K562 (cell line): Measurements from ENCODE around the gene RNF114. TPM values are rescaled to one million over a fixed set of nuclear protein-coding genes. Genes with fewer than 3 reads are reported as not detected.

Experiments used
- ATAC-seq: fragments of 200-7000 bp; cut with Tn5 transposase; 3 replicates; pipeline ENCODE4 v1.9.1; 2020; ENCODE audit warnings: moderate library complexity
- BruUV-seq: library from RNA; stranded (reverse); fragments of 400-500 nt; replicated peaks from 2 replicates; lab custom pipeline; 2021; lab: Mats Ljungman, UMichigan
- CTCF ChIA-PET: fragments of 300-600 bp; formaldehyde crosslinking; extraction: SDS; loops from one replicate; lab custom pipeline; 2021; ENCODE audit warnings: low intra/inter-chr PET ratio; lab: Yijun Ruan, JAX
- POLR2A ChIA-PET: fragments of 300-600, 350-650 bp; sonication (Branson Sonifier 250); formaldehyde crosslinking; extraction: SDS; loops from one replicate; lab custom pipeline; 2021; ENCODE audit warnings: antibody characterized with exemption, inconsistent platforms; lab: Yijun Ruan, JAX
- DNase-seq, 4 experiments: peaks; one replicate each; pipeline versions ENCODE4 v3.0.0 to v3.0.0-alpha.2; 2011 to 2018; ENCODE audit warnings: low spot score in 3 of 4, mixed read lengths in 3 of 4; ENCODE audit errors: extremely low read depth in 1 of 4
- FAIRE-seq: peaks from 2 replicates; lab custom pipeline; 2011; peaks lifted over from hg19 to GRCh38; lab: Jason Lieb, UNC
- H2AFZ ChIP-seq: 2 replicates; pipeline ENCODE4 v1.6.0; 2011; ENCODE audit warnings: low read depth, low read length, control low read depth, inconsistent platforms
- H3K27ac ChIP-seq: fragments of 200-600 bp; 3 replicates; pipeline ENCODE4 v1.8.0; 2011; ENCODE audit warnings: low read depth, mild to moderate bottlenecking, control low read depth, inconsistent platforms, low read length, moderate library complexity, mixed read lengths; ENCODE audit errors: extremely low read depth
- H3K27me3 ChIP-seq, 2 experiments: fragments of 300-600 bp in 1 of 2; 2 replicates in 1 of 2; 3 replicates in 1 of 2; pipeline versions ENCODE4 v1.6.0 to v1.8.0; 2011; ENCODE audit warnings: inconsistent platforms in 2 of 2, low read length in 2 of 2, mild to moderate bottlenecking in 1 of 2, mixed read lengths in 1 of 2, moderate library complexity in 1 of 2; ENCODE audit not compliant: control insufficient read depth in 2 of 2, insufficient read depth in 2 of 2
- H3K36me3 ChIP-seq: fragments of 300-600 bp; 3 replicates; pipeline ENCODE4 v1.8.0; 2011; ENCODE audit warnings: mild to moderate bottlenecking, low read length, inconsistent platforms; ENCODE audit not compliant: control insufficient read depth, insufficient read depth
- H3K4me1 ChIP-seq, 2 experiments: fragments of 200-600 bp in 1 of 2; replicated peaks in 1 of 2; 2 replicates in 1 of 2; 3 replicates in 1 of 2; pipeline versions ENCODE4 v1.5.1 to v1.8.0; 2011; ENCODE audit warnings: inconsistent platforms in 2 of 2, low read length in 2 of 2, mild to moderate bottlenecking in 1 of 2, mixed read lengths in 1 of 2, moderate library complexity in 1 of 2; ENCODE audit not compliant: control insufficient read depth in 2 of 2, insufficient read depth in 2 of 2
- H3K4me2 ChIP-seq: 2 replicates; pipeline ENCODE4 v1.6.1; 2011; ENCODE audit warnings: low read length, control low read depth, inconsistent platforms, mixed read lengths; ENCODE audit not compliant: insufficient read depth
- H3K4me3 ChIP-seq: fragments of 200-600 bp; sonication (generic), shearing (Covaris generic); 2 replicates; pipeline ENCODE4 v1.5.1; 2016; ENCODE audit warnings: control low read depth, inconsistent platforms
- H3K79me2 ChIP-seq: fragments of 200-600 bp; 3 replicates; pipeline ENCODE4 v1.8.0; 2011; ENCODE audit warnings: low read length, inconsistent platforms; ENCODE audit not compliant: control insufficient read depth, insufficient read depth
- H3K9ac ChIP-seq, 2 experiments: 2 replicates each; pipeline versions ENCODE4 v1.6.0 to v1.6.1; 2011; ENCODE audit warnings: low read depth in 2 of 2, low read length in 2 of 2, control low read depth in 1 of 2, inconsistent platforms in 1 of 2, mild to moderate bottlenecking in 1 of 2, mixed read lengths in 1 of 2; ENCODE audit not compliant: insufficient read depth in 1 of 2
- H3K9me1 ChIP-seq: one replicate; pipeline ENCODE4 v1.6.0; 2011; ENCODE audit warnings: inconsistent platforms, mild to moderate bottlenecking, low read length, moderate library complexity; ENCODE audit not compliant: control insufficient read depth, insufficient read depth
- H3K9me3 ChIP-seq: replicated peaks from 2 replicates; pipeline ENCODE4 v1.5.1; 2011; ENCODE audit warnings: low read depth, low read length, inconsistent platforms; ENCODE audit not compliant: control insufficient read depth, insufficient read depth
- H4K20me1 ChIP-seq: replicated peaks from 2 replicates; pipeline ENCODE4 v1.6.1; 2011; ENCODE audit warnings: low read length, inconsistent platforms, mixed read lengths; ENCODE audit not compliant: control insufficient read depth, insufficient read depth
- CHD2 ChIP-seq: IDR thresholded peaks from 2 replicates; pipeline ENCODE4 v1.6.1; 2011; ENCODE audit warnings: low read depth, low read length
- EGR1 ChIP-seq: fragments of 450-650 bp; conservative IDR thresholded peaks from 2 replicates; pipeline ENCODE4 v1.6.1; 2017; ENCODE audit warnings: mild to moderate bottlenecking
- POLR2AphosphoS5 ChIP-seq: IDR thresholded peaks from 2 replicates; pipeline ENCODE4 v1.6.1; 2011; ENCODE audit warnings: mild to moderate bottlenecking, low read depth, low read length, moderate library complexity; ENCODE audit not compliant: control insufficient read depth, insufficient read depth
- VEZF1 ChIP-seq: fragments of 200-800 bp; sonication (Bioruptor generic); IDR thresholded peaks from 2 replicates; pipeline ENCODE4 v1.6.1; 2017; ENCODE audit warnings: missing genetic modification characterization, missing compliant biosample characterization
- WGBS: fragments of 100-300 bp; shearing (Covaris generic); methylation state at CpG from one replicate; pipeline ENCODE4 v1.1.6; 2016; ENCODE audit warnings: low coverage, mixed read lengths; ENCODE audit not compliant: insufficient coverage; ENCODE audit errors: missing lambda C conversion rate; 5-methylcytosine and 5-hydroxymethylcytosine counted together
- in situ Hi-C: fragments of 300-500 bp; cut with MboI; formaldehyde crosslinking; loops from 4 replicates; pipeline ENCODE4 v1.15.0; 2018; ENCODE audit warnings: inconsistent platforms, mixed read lengths
- intact Hi-C: fragments of 100-400 bp; cut with micrococcal nuclease; formaldehyde crosslinking; loops from 2 replicates; pipeline ENCODE4 v1.14.2; 2022
- polyA plus RNA-seq, 8 experiments: library from polyadenylated mRNA; depleted of rRNA in 4 of 8; stranded (reverse) in 5 of 8; unstranded in 3 of 8; fragments of >200 nt; fragmentation: Nextera tagmentation in 2 of 8; fragmentation: Illumina TruSeq in 1 of 8; extraction: Ambion mirVana in 2 of 8; extraction: Trizol in 1 of 8; gene quantifications; 2 replicates each; pipeline versions ENCODE4 v1.2.1 to v1.2.3, GENCODE V29; 2011 to 2014; ENCODE audit warnings: inconsistent platforms in 1 of 8, missing spikeins in 1 of 8
- total RNA-seq, 7 experiments: library from RNA; depleted of rRNA in 6 of 7; stranded (reverse); fragments of >200 nt in 6 of 7; fragmentation: Illumina TruSeq in 2 of 7; extraction: Trizol in 2 of 7; gene quantifications; 2 replicates each; pipeline versions ENCODE4 v1.2.1 to v1.2.3, GENCODE V29; 2011 to 2021; ENCODE audit warnings: low replicate concordance in 1 of 7

The RNF114 gene
- total and polyA plus RNA-seq, 9 of the 15 experiments (the other 6 are each of a cell fraction or from before 2014, with no cell fraction given), result 38.6 to 111 (median 62.6) TPM

- Histone ChIP-seq H3K27ac (no peak overlapping the region), H3K4me2 (no peak overlapping the region)
- no peak for FAIRE-seq
Observed at GRCh38 chr20:49887251-49888211, 48.7 kb upstream of the RNF114 start.

More at GRCh38 chr20:49887251-49888211, 48.7 kb upstream of the RNF114 start:
- 82% methylated on average over 26 of the region's 32 CpGs for WGBS
- Histone ChIP-seq H4K20me1 (peaks cover 12% of the 10 kb centered on the region; the same call in 1 of the 2 replicates), H3K27me3 (no peaks in the 10 kb centered on the region), H3K9ac (no peak overlapping the region), H3K4me3 (no peak overlapping the region), H3K79me2 (no peaks in the 10 kb centered on the region), H3K9me3 (no peaks in the 10 kb centered on the region), H2AFZ (no peak overlapping the region), H3K4me1 (peaks cover 3 to 35% of the 10 kb centered on the region in 2 experiments; a peak in 4 of 5 replicates), H3K9me1 (peaks cover 4% of the 10 kb centered on the region), H3K36me3 (peaks cover 53% of the 10 kb centered on the region; the same call in 2 of the 3 replicates)
- intact Hi-C loops, result loop anchor here (1.0 to 2.0 kb wide), 2 partner anchors 41 to 278 kb away; no protein-coding TSS in a partner anchor
- no TSS peak for BruUV-seq
- in situ Hi-C loops, result loop anchor here (25.0 kb wide), 1 partner anchor 550 kb away; no protein-coding TSS in a partner anchor
- ATAC-seq, result no peak
- TF ChIP-seq EGR1, result peak; percentile 47; the same call in 1 of the 2 replicates
- no peak for TF ChIP-seq VEZF1 (CRISPR knock-in tag)
- TF ChIP-seq CHD2, result no peak
- TF ChIP-seq POLR2AphosphoS5, result no peak
- DNase-seq, result no peak
- CTCF ChIA-PET, result interaction anchor here (2.8 to 3.0 kb wide), 2 partner anchors 277 to 554 kb away, joined by 18 to 22 read pairs; no protein-coding TSS in a partner anchor
- POLR2A ChIA-PET, result interaction anchor here (0.6 to 2.4 kb wide), 6 partner anchors 10 to 296 kb away, joined by 3 to 8 read pairs (median 3); no protein-coding TSS in a partner anchor
